Epidermal melanocyte (primary cell): Measurements from ENCODE around the gene CACNA2D2.

ENCODE experiments used
- DNase-seq: peaks from one replicate; pipeline ENCODE4 v3.0.0; 2011; ENCODE audit warnings: low spot score; ENCODE audit not compliant: insufficient read length

Gene CACNA2D2

DNA sequence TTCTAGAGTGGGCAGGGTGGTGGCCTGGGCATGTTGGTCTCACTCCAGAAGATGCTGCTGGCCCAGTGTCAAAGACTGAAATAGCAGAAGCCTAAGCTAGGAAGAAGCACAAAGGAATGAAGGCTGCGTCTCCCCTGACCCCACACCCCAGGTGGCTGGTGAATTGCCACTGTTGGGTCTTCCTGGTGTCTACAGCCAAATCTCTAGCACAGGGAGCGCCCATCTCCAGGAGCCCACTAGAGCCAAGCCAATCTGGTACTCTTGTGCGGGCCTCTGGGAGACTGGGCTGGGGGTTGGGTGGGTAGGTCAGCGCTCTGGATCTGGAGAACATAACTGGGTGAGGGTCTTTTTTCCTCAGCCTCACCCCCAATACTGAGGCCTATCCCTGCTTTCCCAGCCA lies 176.3 kb downstream of the CACNA2D2 start:
- DNase-seq = no peak

DNA sequence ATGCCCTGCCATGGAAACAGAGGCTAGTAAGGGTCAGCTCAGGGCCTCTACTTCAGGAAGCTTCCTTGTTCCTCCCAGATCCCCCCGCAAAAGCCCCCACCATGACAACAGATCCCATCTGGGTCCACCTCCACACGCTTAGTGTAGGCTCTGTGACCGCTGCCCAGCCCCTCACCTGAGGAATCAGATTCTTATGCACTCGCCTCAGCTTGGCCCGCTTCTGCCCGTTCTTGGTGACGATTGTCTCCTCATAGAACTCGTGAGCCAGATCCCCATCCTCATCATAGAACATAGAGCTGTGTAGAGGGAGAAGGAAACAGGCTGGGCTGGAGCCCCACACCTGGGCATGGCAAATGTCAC lies 177.3 kb downstream of the CACNA2D2 start:
- no peak for DNase-seq

DNA sequence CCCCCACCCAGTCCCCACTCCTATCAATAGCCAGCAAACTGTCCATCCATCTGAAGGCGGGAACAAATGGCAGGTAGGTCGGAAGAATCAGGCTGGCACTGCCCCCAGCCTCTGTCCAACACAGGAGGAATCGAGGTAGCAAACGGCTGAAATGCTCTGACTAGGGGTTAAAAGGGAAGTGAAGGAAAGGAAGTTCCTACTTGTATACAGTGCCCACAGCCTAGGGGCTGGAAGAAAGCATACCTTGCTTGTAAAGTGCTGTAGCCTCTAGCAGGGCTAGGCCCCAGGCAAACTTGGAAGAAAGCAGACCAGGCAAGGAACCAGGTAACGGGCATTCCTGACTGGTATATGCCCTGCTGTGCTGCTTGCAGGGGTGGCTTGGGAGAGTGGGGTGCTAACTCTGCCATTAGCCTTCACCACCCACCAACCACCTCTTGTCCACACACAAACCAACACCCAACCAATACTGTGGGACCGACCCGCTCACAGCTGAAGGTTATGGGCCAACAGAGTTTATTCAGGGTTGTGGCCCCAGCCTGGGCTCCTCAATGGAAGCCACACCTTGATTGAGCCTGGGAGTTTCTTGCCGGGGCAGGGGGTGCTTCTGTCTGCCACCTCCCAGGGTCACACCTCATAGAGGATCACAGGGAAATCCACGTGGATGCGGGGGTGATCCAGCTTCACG lies 177.8 kb downstream of the CACNA2D2 start:
- DNase-seq = no peak

GRCh38 chr3:50325113-50325480 lies 178.3 kb downstream of the CACNA2D2 start:
- DNase-seq = no peak

- DNase-seq = peak; percentile 81
Measured at GRCh38 chr3:50324351-50325112, 178.9 kb downstream of the CACNA2D2 start.

DNA sequence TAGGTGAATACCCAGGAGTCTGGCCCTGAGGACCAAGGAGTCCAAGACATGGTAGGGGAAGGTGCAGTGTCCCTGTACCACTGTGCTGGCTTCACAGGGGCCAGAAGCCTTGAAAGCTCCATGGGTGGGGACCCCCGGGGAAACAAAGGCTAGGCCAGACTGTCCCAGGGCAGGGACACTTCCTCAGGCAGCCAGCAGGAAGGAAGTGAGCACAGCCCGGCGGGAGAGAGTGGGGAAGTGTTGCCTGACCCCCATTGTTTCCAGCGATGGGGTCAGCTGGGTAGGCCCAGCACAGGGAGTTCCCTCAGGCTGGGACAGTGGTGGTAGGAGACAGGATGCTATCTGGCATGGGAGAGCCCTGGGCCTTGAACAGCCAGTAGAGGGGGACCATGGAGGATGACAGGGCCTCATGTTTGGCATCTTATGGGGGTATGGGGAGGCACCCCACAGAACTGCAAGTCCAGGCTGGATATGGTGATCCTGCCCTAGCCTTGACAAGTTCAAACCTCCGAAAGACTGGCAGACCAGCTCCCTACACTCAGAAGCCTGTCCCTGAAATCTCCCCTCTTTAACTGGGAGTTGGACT lies 179.7 kb downstream of the CACNA2D2 start:
- no peak for DNase-seq

DNA sequence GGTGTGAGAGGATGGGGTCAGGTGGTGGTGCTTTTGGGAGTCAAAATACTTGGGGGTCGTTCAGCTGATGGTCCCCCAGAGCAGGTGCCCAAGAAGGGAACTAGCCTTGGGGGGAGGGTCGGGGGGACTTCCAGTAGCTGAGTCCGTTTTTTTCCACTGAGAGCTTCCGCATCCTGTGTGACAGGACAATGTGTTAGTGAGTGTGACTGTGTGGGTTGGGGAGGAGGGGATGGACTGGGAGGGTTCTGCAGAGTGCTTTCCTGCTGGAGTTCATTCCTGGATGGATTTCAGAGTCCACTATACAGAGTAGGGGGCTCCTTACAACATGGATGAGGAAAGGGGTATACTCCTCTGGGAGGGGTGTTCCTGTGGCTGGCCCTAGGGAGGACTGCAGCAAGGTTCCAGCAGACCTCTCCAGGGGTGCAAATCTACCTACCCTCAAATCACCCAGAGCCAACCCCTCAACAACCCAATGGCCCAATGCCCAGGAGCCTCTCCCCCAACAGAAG lies 180.3 kb downstream of the CACNA2D2 start:
- no peak for DNase-seq

DNA sequence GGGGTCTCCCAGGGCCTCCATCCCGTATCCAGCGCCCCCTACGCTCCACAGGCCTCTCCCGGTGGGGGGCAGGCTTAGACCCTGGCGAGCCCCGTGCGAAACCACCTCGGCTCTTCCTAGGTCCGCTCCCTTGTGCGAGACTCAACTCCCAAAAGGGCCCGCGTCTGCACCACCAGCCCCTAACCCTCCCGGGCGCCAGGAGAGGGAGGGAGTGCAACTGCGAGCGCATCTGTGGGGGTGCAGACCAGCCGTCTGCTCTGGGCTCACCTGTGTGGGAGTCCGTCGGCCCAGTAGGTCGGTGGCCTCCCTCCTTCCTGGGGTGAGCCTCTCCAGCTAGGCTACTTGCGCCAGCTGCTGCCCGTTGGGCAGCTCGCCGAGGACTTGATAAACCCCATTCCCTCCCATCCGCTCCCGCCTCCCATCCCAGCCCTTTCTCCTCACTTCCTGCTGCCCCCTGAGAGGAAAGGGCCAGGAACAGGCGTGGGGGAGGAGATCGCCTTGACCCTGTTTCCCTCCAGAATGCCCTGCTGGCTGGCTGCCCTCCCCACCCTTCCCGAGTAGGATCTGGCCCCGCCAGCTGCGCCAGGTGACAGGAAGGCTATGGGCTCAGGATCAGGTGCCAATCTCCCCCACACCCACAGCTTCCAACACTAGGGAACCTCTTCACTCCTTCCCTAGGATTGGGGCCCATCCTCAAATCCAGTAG lies 180.9 kb downstream of the CACNA2D2 start, which contains the start of gene HYAL2:
Gene HYAL2, minus strand, starts transcription at position 360 of the 706 bp plus-strand sequence. CDS start 2,256 bp downstream, outside the sequence.
- no peak for DNase-seq

- no peak for DNase-seq
Measured at GRCh38 chr3:50322115-50322385, 181.4 kb downstream of the CACNA2D2 start.

GRCh38 chr3:50321336-50322114 lies 181.9 kb downstream of the CACNA2D2 start:
- DNase-seq = peak; percentile 80

DNA sequence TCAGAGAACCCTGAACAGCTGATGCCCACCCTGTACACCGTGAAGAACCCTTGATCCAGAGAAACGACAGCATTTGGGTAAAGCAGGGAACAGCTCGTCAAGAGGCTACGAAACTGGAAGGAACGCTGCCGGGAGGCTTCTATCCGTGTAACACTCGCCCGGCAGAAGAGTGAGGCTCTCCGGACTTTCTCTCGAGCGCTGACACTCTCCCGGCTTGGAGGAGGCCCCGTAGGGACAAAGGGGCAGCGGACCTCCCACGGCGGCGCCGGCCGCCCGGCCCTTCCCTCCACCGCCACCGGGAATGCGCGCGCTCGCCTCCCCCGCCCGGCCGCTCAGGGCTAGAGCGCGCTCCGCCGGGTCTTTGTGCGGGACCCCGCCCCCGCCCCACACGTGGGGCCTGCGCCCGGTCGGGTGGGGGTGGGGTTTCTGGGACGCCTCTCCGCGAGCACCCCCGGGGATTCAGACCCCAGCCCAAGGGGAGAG lies 182.5 kb downstream of the CACNA2D2 start:
- peak; percentile 47 for DNase-seq

DNA sequence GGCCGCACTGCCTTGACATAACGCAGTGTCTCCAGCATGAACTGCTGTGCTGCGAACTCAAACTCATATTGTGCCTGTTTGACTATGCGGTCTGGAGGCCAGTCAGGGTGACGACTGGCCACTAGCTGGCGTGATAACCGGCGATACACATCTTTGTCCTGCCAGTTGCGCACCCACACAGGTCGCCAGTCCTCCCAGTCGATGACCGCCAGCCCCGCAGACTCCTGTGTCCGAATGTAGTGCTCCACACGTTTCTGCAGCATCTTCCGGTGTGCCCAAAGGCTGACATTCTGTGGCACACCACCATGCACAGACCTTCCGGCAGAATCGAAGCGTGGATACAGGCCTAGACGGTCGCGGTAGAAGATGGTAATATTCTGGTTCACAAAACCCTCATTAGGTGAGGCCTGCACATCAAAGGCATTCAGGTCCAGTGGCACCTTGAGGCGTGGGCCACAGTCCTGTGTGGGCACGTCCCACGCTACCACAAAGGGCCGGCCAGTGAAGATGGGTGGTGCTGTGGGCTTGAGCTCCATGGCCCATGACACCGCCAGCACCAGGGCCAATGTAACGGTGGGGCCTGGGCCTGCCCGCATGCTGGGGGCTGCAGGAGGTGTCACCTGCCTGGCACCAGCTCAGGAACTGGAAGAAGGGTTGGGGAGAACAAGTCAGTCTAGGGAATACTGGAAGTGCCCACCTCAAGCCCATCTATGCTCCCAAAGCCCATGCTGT lies 183.4 kb downstream of the CACNA2D2 start:
- DNase-seq = no peak

- DNase-seq = no peak
Measured at GRCh38 chr3:50319181-50319893, 184.1 kb downstream of the CACNA2D2 start.

GRCh38 chr3:50318615-50319014 lies 184.8 kb downstream of the CACNA2D2 start:
- no peak for DNase-seq

DNA sequence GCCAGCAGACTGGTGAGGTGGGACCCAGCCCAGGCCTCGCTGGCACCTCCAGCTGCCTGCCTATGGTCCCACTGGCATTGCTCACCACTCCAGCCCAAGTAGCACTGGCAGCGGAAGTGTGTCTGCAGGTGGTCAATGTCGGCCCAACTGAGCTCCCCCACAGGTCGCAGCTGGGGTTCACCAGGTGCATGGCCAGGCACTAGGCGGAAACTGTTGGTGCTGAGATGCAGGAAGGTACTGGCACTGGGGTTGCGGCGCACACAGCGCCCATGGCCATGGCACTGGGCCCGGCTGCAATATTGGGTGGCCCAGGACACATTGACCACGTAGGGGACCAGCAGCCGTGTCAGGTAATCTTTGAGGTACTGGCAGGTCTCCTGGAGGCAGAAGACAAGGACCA lies 185.3 kb downstream of the CACNA2D2 start:
- no peak for DNase-seq

DNA sequence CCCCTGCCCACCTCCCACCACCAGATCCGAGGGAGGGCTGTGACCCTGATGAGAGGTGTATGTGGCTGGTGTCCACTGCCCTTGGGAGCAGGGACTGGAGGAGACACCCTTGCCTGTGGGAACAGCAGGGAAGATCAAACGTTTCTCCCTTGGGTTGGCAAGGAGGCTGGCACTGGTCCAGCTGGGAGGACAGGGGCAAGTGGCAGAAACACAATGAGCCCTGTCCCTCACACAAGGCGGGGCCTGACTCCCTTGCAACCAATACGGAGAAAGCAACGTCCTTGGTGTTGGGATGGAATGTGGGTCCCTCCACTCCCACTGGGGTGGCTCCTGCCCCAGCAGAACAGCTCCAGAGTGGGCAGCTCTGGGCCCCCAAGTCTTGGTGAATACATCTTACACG lies 186.1 kb downstream of the CACNA2D2 start:
- DNase-seq = no peak

- no peak for DNase-seq
Measured at GRCh38 chr3:50316657-50317242, 186.7 kb downstream of the CACNA2D2 start.

GRCh38 chr3:50314816-50315215 lies 188.6 kb downstream of the CACNA2D2 start:
- DNase-seq = no peak

DNA sequence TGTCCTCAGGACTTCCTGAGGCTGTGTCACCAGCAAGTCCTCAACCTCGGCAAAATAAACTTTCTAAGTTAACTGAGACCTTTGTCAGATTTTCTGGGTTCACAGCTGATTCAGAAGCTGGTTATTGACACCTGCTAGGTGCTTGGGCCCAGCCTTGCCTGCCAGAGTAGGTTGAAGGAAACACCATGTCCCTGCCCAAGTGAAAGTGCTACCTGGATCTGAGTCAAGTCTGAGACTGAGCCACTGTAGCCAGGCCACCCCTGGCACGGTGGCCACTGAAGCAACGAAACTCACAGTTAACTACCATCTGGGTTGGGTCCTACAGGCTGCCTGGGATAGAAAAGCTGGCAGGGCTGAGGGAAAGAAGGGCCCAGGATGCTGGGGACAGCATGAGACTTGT lies 189.1 kb downstream of the CACNA2D2 start:
- no peak for DNase-seq
